GM12878 (cell line): ENCODE data around the gene SERPINB10. TPM values are rescaled to one million over a fixed set of nuclear protein-coding genes. Genes with fewer than 3 reads are reported as not detected.

Experiments
- ATAC-seq: fragments of 200-7000 bp; cut with Tn5 transposase; 3 replicates; pipeline ENCODE4 v1.9.1; 2020; ENCODE audit warnings: mild to moderate bottlenecking, moderate library complexity
- BruUV-seq: library from RNA; stranded (reverse); fragments of 400-500 nt; replicated peaks from 2 replicates; lab custom pipeline; 2021; lab: Mats Ljungman, UMichigan
- CTCF ChIA-PET: fragments of 300-600 bp; sonication (Branson Sonifier 250); formaldehyde crosslinking; extraction: SDS; loops from one replicate; lab custom pipeline; 2021; ENCODE audit warnings: inconsistent platforms; lab: Yijun Ruan, JAX
- POLR2A ChIA-PET: fragments of 350-600 bp; formaldehyde crosslinking; extraction: SDS; loops from one replicate; lab custom pipeline; 2021; ENCODE audit warnings: inconsistent platforms; lab: Charles Lee
- RAD21 ChIA-PET: fragments of 300-600 bp; sonication (Branson Sonifier 250); formaldehyde crosslinking; loops from one replicate; lab custom pipeline; 2023; ENCODE audit warnings: antibody characterized with exemption; ENCODE audit not compliant: unreplicated experiment; lab: Charles Lee
- SMC1A ChIA-PET: fragments of 300-600 bp; sonication (Branson Sonifier 250); formaldehyde crosslinking; loops from one replicate; lab custom pipeline; 2023; ENCODE audit not compliant: unreplicated experiment, uncharacterized antibody; lab: Charles Lee
- DNase-seq: peaks from one replicate; pipeline ENCODE4 v3.0.0-alpha.2; 2011; ENCODE audit warnings: low read depth, low spot score
- FAIRE-seq: peaks from 3 replicates; lab custom pipeline; 2011; peaks lifted over from hg19 to GRCh38; lab: Jason Lieb, UNC
- H2AFZ ChIP-seq: 2 replicates; pipeline ENCODE4 v1.6.0; 2011; ENCODE audit warnings: low read depth, low read length, control low read depth; ENCODE audit not compliant: control insufficient read depth
- H3K27ac ChIP-seq: 2 replicates; pipeline ENCODE4 v1.5.1; 2011; ENCODE audit warnings: control low read depth; ENCODE audit not compliant: control insufficient read depth, insufficient read depth
- H3K27me3 ChIP-seq, 2 experiments: replicated peaks in 1 of 2; 2 replicates each; pipeline versions ENCODE4 v1.6.0 to v1.6.1; 2011; ENCODE audit warnings: low read length in 1 of 2; ENCODE audit not compliant: control insufficient read depth in 2 of 2, insufficient read depth in 2 of 2
- H3K36me3 ChIP-seq, 2 experiments: 2 replicates each; pipeline ENCODE4 v1.5.1; 2011; ENCODE audit warnings: low read length in 1 of 2; ENCODE audit not compliant: control insufficient read depth in 2 of 2, insufficient read depth in 2 of 2
- H3K4me1 ChIP-seq: 2 replicates; pipeline ENCODE4 v1.6.1; 2011; ENCODE audit warnings: mild to moderate bottlenecking, low read length, moderate library complexity, mixed read lengths; ENCODE audit not compliant: control insufficient read depth, insufficient read depth
- H3K4me2 ChIP-seq: 2 replicates; pipeline ENCODE4 v1.6.0; 2011; ENCODE audit warnings: control low read depth; ENCODE audit not compliant: control insufficient read depth, insufficient read depth
- H3K4me3 ChIP-seq: fragments of 200-600 bp; sonication (generic); 2 replicates; pipeline ENCODE4 v1.5.1; 2016
- H3K79me2 ChIP-seq: 2 replicates; pipeline ENCODE4 v1.6.0; 2011; ENCODE audit warnings: low read length; ENCODE audit not compliant: control insufficient read depth, insufficient read depth
- H3K9ac ChIP-seq: 2 replicates; pipeline ENCODE4 v1.8.0; 2011; ENCODE audit warnings: low read length, control low read depth, mixed read lengths; ENCODE audit not compliant: control insufficient read depth, insufficient read depth
- H3K9me3 ChIP-seq: replicated peaks from 3 replicates; pipeline ENCODE4 v1.5.1; 2011; ENCODE audit warnings: mild to moderate bottlenecking, low read length; ENCODE audit not compliant: control insufficient read depth, insufficient read depth
- H4K20me1 ChIP-seq: 2 replicates; pipeline ENCODE4 v1.6.0; 2011; ENCODE audit not compliant: control insufficient read depth, insufficient read depth
- CHD4 ChIP-seq: fragments of 200-600 bp; sonication (generic); IDR thresholded peaks from 2 replicates; pipeline ENCODE4 v1.6.1; 2016; ENCODE audit warnings: mild to moderate bottlenecking
- E2F8 ChIP-seq: fragments of 450-650 bp; IDR thresholded peaks from 2 replicates; pipeline ENCODE4 v1.6.1; 2018; ENCODE audit warnings: mild to moderate bottlenecking, low read depth, moderate library complexity; ENCODE audit not compliant: partially characterized antibody
- EZH2 ChIP-seq: IDR thresholded peaks from 2 replicates; pipeline ENCODE4 v1.6.1; 2012; ENCODE audit warnings: low read depth, mild to moderate bottlenecking, control low read depth, inconsistent platforms, low read length, borderline replicate concordance; ENCODE audit not compliant: control insufficient read depth
- HCFC1 ChIP-seq: fragments of 150-350 bp; IDR thresholded peaks from 2 replicates; pipeline ENCODE4 v1.6.1; 2014; ENCODE audit warnings: low read length
- MXI1 ChIP-seq: fragments of 150-350 bp; IDR thresholded peaks from 2 replicates; pipeline ENCODE4 v1.6.1; 2011; ENCODE audit warnings: low read depth, mild to moderate bottlenecking, inconsistent platforms, low read length, improper control_type of control experiment
- NFIC ChIP-seq: IDR thresholded peaks from 2 replicates; pipeline ENCODE4 v1.6.1; 2012; ENCODE audit warnings: low read depth, mild to moderate bottlenecking, inconsistent platforms, low read length, moderate library complexity
- NFXL1 ChIP-seq: fragments of 450-650 bp; IDR thresholded peaks from 2 replicates; pipeline ENCODE4 v1.6.1; 2017; ENCODE audit warnings: antibody characterized with exemption, mild to moderate bottlenecking, borderline replicate concordance
- NKRF ChIP-seq: fragments of 450-650 bp; conservative IDR thresholded peaks from 2 replicates; pipeline ENCODE4 v1.6.1; 2017; ENCODE audit warnings: mild to moderate bottlenecking, moderate library complexity
- POLR2AphosphoS2 ChIP-seq: IDR thresholded peaks from 2 replicates; pipeline ENCODE4 v1.6.1; 2011; ENCODE audit warnings: low read depth, mild to moderate bottlenecking, low read length, improper control_type of control experiment, moderate library complexity
- RFX5 ChIP-seq: IDR thresholded peaks from 2 replicates; pipeline ENCODE4 v1.6.1; 2011; ENCODE audit warnings: low read depth, low read length, improper control_type of control experiment
- SRF ChIP-seq, 2 experiments: IDR thresholded peaks; 2 replicates each; pipeline ENCODE4 v1.6.1; 2011; ENCODE audit warnings: low read depth in 2 of 2, low read length in 2 of 2, mild to moderate bottlenecking in 1 of 2, moderate library complexity in 1 of 2
- ZNF207 ChIP-seq: fragments of 450-650 bp; IDR thresholded peaks from 2 replicates; pipeline ENCODE4 v1.6.1; 2014; ENCODE audit warnings: antibody characterized with exemption, mild to moderate bottlenecking, borderline replicate concordance
- in situ Hi-C: fragments of 300-500 bp; cut with MboI; formaldehyde crosslinking; loops from 9 replicates; pipeline ENCODE4 v1.14.3; 2018; ENCODE audit warnings: mixed read lengths
- intact Hi-C: fragments of 100-400 bp; cut with micrococcal nuclease; formaldehyde crosslinking; loops from one replicate; pipeline ENCODE4 v1.14.2; 2022; ENCODE audit not compliant: unreplicated experiment
- polyA plus RNA-seq, 11 experiments: library from polyadenylated mRNA; depleted of rRNA in 4 of 11; unstranded in 6 of 11; stranded (reverse) in 5 of 11; fragments of >200 nt; fragmentation: Nextera tagmentation in 4 of 11; fragmentation: Illumina TruSeq in 1 of 11; extraction: Ambion mirVana in 4 of 11; extraction: Trizol in 1 of 11; gene quantifications; 1 replicate in 1 of 11; 2 replicates in 10 of 11; pipeline versions ENCODE4 v1.2.1 to v1.2.3, GENCODE V29; 2011 to 2016; ENCODE audit warnings: inconsistent platforms in 2 of 11, missing spikeins in 2 of 11, low read depth in 1 of 11
- total RNA-seq, 4 experiments: library from RNA; depleted of rRNA in 3 of 4; stranded (reverse); fragments of >200 nt in 3 of 4; fragmentation: Illumina TruSeq in 1 of 4; extraction: Trizol in 1 of 4; gene quantifications; 2 replicates each; pipeline versions ENCODE4 v1.2.1 to v1.2.3, GENCODE V29; 2013 to 2021

The SERPINB10 gene
- total and polyA plus RNA-seq, 10 of the 15 experiments (the other 5 are each of a cell fraction or from before 2014, with no cell fraction given): 12.0 to 83.5 (median 24.1) TPM

GRCh38 chr18:63964908-63965307 is 57.1 kb downstream of the SERPINB10 start:
- Histone ChIP-seq H4K20me1 (no peaks in the 10 kb centered on the region), H2AFZ (no peak overlapping the region), H3K36me3 (peaks cover 10 to 13% of the 10 kb centered on the region in 2 experiments), H3K4me1 (no peaks in the 10 kb centered on the region), H3K9me3 (no peaks in the 10 kb centered on the region), H3K4me3 (no peak overlapping the region), H3K27ac (no peak overlapping the region), H3K79me2 (peaks cover 2% of the 10 kb centered on the region), H3K27me3 (no peaks in the 10 kb centered on the region)
- ChIA-PET CTCF (interaction anchor here (1.2 to 4.2 kb wide), 8 partner anchors 10 to 41 kb away, joined by 3 to 54 read pairs (median 8); no protein-coding TSS in a partner anchor), POLR2A (no interaction called here), RAD21 (interaction anchor here (1.1 to 2.9 kb wide), 3 partner anchors 10 to 29 kb away, joined by 3 to 17 read pairs (median 5); no protein-coding TSS in a partner anchor)
- no peak for DNase-seq
- in situ Hi-C loops (no loop called here), intact Hi-C loops (no loop called here)
- ATAC-seq: no peak
- no peak for TF ChIP-seq CHD4
- no peak for TF ChIP-seq E2F8
- TF ChIP-seq HCFC1: no peak
- TF ChIP-seq EZH2: no peak
- no peak for TF ChIP-seq RFX5
- TF ChIP-seq NFXL1: no peak
- TF ChIP-seq ZNF207: no peak
- TF ChIP-seq POLR2AphosphoS2: no peak
- no peak for TF ChIP-seq SRF (IDR thresholded peaks at IDR 0.05; ENCODE audit: low read depth in 2 of 2, low read length in 2 of 2)
- no peak for TF ChIP-seq NKRF
- no peak for TF ChIP-seq MXI1
- no peak for TF ChIP-seq NFIC
- TF ChIP-seq, all 136 proteins: peak for 0
- Histone ChIP-seq H3K9ac (no peak overlapping the region), H3K4me2 (no peak overlapping the region)
- no peak for FAIRE-seq
- SMC1A ChIA-PET: interaction anchor here (0.9 to 3.9 kb wide), 4 partner anchors 10 to 56 kb away, joined by 3 to 29 read pairs (median 19); no protein-coding TSS in a partner anchor
- BruUV-seq: no TSS peak
